ENCODE results near the gene MINDY3.

The MINDY3 gene

DNA sequence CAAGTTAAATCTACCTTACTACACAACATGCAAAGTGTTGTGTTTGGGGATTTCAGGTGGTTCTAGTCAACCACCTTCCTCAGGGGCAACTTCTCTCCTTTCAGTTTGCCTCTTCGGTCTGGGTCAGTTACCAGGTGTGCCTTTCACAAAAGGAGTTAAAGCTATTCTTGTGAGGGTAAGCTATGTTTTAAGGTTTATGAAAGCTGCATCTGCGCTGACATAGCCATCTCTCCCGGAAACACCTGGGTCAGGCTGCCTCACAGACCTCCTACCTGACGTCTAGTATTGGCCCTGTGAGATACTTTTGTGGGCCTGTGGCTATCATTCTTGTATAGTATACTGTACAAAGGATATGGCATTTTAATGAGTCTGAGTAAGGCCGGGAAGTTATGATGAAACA lies 72.9 kb downstream of the MINDY3 start:
- in situ Hi-C loops (cut with MboI; ENCODE audit: low pct_unique_long_range_greater_than_20kb, low sequenced_read_pairs, unreplicated experiment), result no loop called here
- TF ChIP-seq, protein P1, sequence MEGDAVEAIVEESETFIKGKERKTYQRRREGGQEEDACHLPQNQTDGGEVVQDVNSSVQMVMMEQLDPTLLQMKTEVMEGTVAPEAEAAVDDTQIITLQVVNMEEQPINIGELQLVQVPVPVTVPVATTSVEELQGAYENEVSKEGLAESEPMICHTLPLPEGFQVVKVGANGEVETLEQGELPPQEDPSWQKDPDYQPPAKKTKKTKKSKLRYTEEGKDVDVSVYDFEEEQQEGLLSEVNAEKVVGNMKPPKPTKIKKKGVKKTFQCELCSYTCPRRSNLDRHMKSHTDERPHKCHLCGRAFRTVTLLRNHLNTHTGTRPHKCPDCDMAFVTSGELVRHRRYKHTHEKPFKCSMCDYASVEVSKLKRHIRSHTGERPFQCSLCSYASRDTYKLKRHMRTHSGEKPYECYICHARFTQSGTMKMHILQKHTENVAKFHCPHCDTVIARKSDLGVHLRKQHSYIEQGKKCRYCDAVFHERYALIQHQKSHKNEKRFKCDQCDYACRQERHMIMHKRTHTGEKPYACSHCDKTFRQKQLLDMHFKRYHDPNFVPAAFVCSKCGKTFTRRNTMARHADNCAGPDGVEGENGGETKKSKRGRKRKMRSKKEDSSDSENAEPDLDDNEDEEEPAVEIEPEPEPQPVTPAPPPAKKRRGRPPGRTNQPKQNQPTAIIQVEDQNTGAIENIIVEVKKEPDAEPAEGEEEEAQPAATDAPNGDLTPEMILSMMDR (IDR thresholded peaks at IDR 0.05; ENCODE audit: extremely low read depth, insufficient read depth, missing control alignments), result no peak
- DNase-seq (ENCODE audit: low spot score), result no peak

DNA sequence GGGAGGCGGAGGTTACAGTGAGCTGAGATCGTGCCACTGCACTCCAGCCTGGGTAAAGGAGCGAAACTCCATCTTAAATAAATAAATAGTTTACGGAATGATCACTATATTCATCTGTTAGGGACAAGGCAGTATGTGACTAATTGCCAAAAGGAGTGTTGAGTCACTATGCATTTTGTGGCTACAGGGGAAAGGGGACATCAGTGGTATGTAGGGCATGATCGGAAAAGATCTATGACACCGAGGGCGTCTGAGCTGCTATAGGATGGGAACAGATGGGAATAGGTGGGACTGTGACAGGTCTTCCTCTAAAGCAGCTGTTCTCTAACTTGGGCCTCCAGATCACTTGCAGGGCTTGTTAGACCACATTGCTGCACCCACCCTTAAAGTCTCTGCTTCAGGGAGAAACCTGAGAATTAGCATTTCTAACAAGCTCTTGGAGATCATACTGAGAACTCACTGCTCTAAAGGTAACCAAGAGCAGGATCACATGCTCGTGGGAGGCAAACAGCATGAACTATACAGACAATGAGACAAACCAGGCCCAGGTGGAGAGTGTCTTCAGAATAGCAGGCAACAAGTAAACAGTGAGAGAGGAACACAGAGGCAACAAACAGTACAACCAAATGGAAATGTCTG lies 75.5 kb downstream of the MINDY3 start:
- TF ChIP-seq, protein P1 (IDR thresholded peaks at IDR 0.05; ENCODE audit: extremely low read depth, insufficient read depth, missing control alignments), result no peak
- DNase-seq (ENCODE audit: low spot score), result no peak
- in situ Hi-C loops (cut with MboI; ENCODE audit: low pct_unique_long_range_greater_than_20kb, low sequenced_read_pairs, unreplicated experiment), result no loop called here

DNA sequence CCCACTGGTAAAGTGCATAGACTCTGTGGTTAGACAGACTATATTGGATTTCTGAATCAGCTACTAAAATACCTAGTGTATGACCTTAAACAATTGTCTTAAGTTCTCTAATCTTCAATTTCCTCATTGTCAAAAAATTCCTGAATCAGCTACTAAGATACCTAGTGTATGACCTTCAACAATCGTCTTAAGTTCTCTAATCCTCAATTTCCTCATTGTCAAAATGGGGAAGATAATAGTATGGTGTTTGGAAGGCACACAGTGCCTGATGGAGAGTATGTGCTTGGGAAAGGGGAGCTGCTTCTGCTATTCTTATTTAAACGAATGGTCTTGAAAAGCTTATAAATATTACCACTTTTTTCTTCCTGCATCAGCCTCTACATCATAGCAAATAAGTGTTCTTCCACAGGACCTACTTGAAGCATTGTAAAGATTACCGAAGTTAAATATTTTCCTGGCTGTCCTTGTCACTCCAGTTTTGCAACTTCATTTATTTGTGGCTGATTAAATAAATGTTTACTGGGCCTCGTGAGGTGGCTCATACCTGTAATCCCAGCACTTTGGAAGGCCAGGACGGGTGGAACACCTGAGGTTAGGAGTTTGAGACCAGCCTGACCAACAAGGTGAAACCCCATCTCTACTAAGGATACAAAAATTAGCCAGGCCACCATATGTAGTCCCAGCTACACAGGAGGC lies 76.2 kb downstream of the MINDY3 start:
- in situ Hi-C loops (cut with MboI; ENCODE audit: low pct_unique_long_range_greater_than_20kb, low sequenced_read_pairs, unreplicated experiment), result no loop called here
- TF ChIP-seq, protein P1 (IDR thresholded peaks at IDR 0.05; ENCODE audit: extremely low read depth, insufficient read depth, missing control alignments), result no peak
- DNase-seq (ENCODE audit: low spot score), result no peak

DNA sequence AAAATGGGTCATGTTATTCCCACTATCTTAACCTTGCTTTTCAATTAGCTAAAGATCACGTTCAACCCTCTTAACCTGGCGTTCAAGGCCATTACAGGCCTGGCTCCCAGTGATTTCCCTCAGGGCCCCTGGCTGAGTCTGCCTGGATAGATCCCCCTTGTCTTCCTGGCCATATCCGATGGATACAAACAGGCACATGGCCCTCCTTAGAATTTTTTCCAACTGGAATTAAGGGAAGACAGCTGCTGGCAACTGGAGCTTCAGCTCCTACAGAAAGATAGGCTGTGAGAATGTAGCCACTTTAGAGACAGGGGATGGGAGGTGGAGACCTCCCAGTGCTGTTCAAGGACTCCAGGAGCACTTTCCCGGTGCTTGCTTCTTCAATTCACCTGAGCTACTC lies 77.5 kb downstream of the MINDY3 start:
- no peak for DNase-seq (ENCODE audit: low spot score)
- in situ Hi-C loops (cut with MboI; ENCODE audit: low pct_unique_long_range_greater_than_20kb, low sequenced_read_pairs, unreplicated experiment), result no loop called here
- TF ChIP-seq, protein P1 (IDR thresholded peaks at IDR 0.05; ENCODE audit: extremely low read depth, insufficient read depth, missing control alignments), result no peak

DNA sequence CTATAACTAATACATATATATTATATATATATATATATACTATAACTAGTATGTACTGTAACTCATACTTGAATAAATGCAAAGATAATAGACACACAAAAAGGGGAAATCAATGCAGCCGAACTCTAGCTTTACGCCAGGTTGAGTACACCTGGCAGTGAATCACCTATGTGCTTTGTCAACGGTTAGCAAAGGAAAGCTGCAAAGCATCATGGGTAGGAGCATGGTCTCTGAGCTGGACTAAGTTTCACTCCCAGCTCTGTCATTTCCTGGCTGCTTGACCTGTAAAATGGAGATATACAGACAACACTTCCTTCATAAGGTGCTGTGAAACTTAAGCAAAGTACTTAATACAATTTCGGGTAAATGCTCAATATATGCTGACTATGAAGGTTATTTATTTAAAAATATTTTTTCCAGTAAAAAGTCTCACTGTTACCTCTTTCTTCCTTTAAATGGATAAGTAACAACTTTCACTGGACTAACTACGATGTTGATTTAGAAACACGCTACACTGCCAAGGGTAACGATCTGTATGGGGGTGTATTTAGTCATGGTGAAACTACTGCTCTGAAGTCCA lies 78.8 kb downstream of the MINDY3 start:
- in situ Hi-C loops (cut with MboI; ENCODE audit: low pct_unique_long_range_greater_than_20kb, low sequenced_read_pairs, unreplicated experiment), result no loop called here
- DNase-seq (ENCODE audit: low spot score), result no peak
- TF ChIP-seq, protein P1 (IDR thresholded peaks at IDR 0.05; ENCODE audit: extremely low read depth, insufficient read depth, missing control alignments), result no peak

DNA sequence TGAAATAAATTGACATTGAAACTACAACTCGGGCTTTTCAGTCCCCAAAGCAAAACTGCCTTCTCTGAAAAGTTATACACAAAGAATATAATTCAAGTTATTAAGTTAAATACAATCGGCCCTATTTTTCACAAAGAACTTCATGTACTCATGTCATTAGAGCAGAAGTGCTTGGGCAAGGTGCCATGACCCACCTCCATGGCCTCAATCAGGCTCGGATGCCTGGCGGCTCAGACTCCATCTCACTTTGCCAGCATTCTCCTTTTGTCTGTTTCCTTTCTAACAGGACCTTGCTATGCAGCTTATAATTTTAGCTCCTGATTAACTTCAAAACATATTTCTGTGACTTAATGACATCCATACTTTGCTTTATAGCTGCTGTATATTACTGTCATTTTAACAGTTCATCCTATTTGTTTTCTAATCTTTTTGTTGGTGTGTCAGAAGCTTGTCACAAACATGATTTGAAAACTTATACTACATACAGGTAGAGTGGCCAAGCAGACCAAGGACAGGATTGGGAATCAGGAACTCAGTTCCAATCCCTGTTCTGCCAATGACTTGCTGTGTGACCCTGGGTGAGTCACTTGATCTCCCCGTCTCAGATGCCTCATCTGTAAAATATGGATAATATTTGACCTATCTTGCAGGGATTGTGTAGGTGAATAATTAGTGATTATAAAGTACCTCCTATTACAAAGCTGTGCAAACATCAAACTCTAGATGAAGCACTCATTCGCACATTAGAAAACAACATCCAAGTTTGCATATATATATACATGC lies 79.8 kb downstream of the MINDY3 start:
- DNase-seq (ENCODE audit: low spot score), result no peak
- TF ChIP-seq, protein P1 (IDR thresholded peaks at IDR 0.05; ENCODE audit: extremely low read depth, insufficient read depth, missing control alignments), result no peak
- in situ Hi-C loops (cut with MboI; ENCODE audit: low pct_unique_long_range_greater_than_20kb, low sequenced_read_pairs, unreplicated experiment), result no loop called here

Measured in GM13977 (cell line).